ENCODE data around the gene IMMP2L. TPM values are rescaled to one million over a fixed set of nuclear protein-coding genes. Genes with fewer than 3 reads are reported as not detected.

Gene IMMP2L
- total RNA-seq, 1 donor from 2014 or later, result 20.0 TPM

DNA sequence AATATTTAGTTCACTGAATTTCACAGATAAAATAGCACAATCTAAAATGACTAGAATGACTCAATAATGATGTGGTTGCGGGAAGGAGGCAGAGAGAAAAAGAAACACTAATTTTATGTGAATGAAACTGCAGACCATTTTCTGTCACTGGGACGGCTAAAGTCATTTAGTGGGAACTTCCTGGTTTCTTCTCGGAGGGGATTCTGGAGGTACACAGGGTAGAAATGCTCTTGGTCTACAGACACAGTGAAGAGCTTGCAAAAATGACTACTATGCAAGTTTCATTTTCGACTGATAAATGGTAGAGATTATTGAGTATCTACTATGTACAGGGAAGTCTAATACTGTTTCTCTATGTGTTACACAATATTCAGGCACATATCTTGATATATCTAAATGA, 534.9 kb downstream of the IMMP2L start:
- Mint-ChIP-seq H3K27ac (peak overlapping the region; percentile 82), H3K27me3 (ENCODE audit: low read depth) (no peaks in the 10 kb centered on the region), H3K4me1 (ENCODE audit: low read depth) (peaks cover 68% of the 10 kb centered on the region), H3K9me3 (no peaks in the 10 kb centered on the region), H3K4me3 (ENCODE audit: low read depth) (peak overlapping the region; percentile 62), H3K36me3 (ENCODE audit: low read depth) (peaks cover 13% of the 10 kb centered on the region)
- intact Hi-C loops (cut with micrococcal nuclease), result loop anchor here (1.0 to 10.0 kb wide), 5 partner anchors 56 to 535 kb away; partner anchors contain the start of gene IMMP2L
- no peak for DNase-seq (ENCODE audit: low spot score)

- Mint-ChIP-seq H3K27ac (peak overlapping the region; percentile 82), H3K4me3 (ENCODE audit: low read depth) (peak overlapping the region; percentile 6), H3K9me3 (peaks cover 3% of the 10 kb centered on the region), H3K36me3 (ENCODE audit: low read depth) (peaks cover 19% of the 10 kb centered on the region), H3K27me3 (ENCODE audit: low read depth) (no peaks in the 10 kb centered on the region), H3K4me1 (ENCODE audit: low read depth) (peaks cover 74% of the 10 kb centered on the region)
- no peak for DNase-seq (ENCODE audit: low spot score)
- intact Hi-C loops (cut with micrococcal nuclease), result loop anchor here (1.0 to 10.0 kb wide), 5 partner anchors 56 to 535 kb away; partner anchors contain the start of gene IMMP2L
Observed at GRCh38 chr7:111026806-111027205, 535.5 kb downstream of the IMMP2L start.

GRCh38 chr7:111026343-111026742, 535.9 kb downstream of the IMMP2L start:
- H3K4me1 Mint-ChIP-seq (ENCODE audit: low read depth), result peaks cover 75% of the 10 kb centered on the region
- H3K27ac Mint-ChIP-seq, result peak overlapping the region; percentile 82
- H3K9me3 Mint-ChIP-seq, result peaks cover 6% of the 10 kb centered on the region
- no peaks in the 10 kb centered on the region for H3K27me3 Mint-ChIP-seq (ENCODE audit: low read depth)
- no peak overlapping the region for H3K4me3 Mint-ChIP-seq (ENCODE audit: low read depth)
- peaks cover 22% of the 10 kb centered on the region for H3K36me3 Mint-ChIP-seq (ENCODE audit: low read depth)
- intact Hi-C loops (cut with micrococcal nuclease), result loop anchor here (5.0 to 10.0 kb wide), 3 partner anchors 119 to 252 kb away; no protein-coding TSS in a partner anchor
- no peak for DNase-seq (ENCODE audit: low spot score)

GRCh38 chr7:111025006-111025405, 537.3 kb downstream of the IMMP2L start:
- Mint-ChIP-seq H3K27me3 (ENCODE audit: low read depth) (no peaks in the 10 kb centered on the region), H3K4me3 (ENCODE audit: low read depth) (peak overlapping the region; percentile 49), H3K36me3 (ENCODE audit: low read depth) (peaks cover 31% of the 10 kb centered on the region), H3K9me3 (peaks cover 9% of the 10 kb centered on the region), H3K4me1 (ENCODE audit: low read depth) (peaks cover 78% of the 10 kb centered on the region), H3K27ac (peak overlapping the region; percentile 85)
- intact Hi-C loops (cut with micrococcal nuclease), result loop anchor here (1.0 to 10.0 kb wide), 4 partner anchors 12 to 250 kb away; no protein-coding TSS in a partner anchor
- peak; percentile 60 for DNase-seq (ENCODE audit: low spot score)

DNA sequence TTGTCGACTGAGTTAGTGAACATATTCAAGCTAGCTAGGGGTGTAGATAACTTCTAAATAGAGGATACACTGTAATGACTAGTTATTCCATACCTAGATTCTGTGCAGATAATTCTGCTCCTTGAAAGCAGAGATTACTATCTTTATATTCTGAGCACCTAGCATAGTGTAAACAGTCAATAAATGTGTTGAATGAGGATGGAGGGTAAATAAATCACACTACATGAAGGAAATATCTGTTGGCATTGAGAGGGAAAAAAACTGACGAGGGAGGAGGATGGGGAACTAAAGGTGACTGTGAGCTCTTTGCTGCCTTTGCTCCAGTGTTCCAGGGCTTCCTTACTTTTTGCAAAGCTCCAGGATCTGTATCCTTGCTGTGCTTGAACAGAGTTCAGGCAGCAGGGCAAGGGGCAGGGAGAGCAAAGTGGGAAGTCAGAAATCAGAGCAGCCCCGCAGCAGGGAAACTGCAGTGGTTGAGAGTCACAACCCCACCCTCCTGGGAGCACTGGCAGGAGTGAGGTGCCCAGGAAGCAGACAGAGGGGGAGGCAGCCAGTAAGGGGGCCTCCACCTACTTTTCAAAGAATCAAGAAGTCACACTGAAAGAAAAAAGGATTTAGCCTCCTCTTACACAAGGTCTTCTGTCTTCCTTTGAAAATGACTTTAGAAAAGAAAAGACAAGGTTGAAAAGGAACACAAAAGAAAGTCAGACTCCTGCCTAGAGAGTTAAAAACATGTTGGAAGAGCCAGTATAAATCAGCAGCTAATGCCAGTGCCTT, 543.1 kb downstream of the IMMP2L start:
- Mint-ChIP-seq H3K4me1 (ENCODE audit: low read depth) (peaks cover 70% of the 10 kb centered on the region), H3K36me3 (ENCODE audit: low read depth) (peaks cover 25% of the 10 kb centered on the region), H3K4me3 (ENCODE audit: low read depth) (no peak overlapping the region), H3K27ac (peak overlapping the region; percentile 17), H3K9me3 (peaks cover 9% of the 10 kb centered on the region), H3K27me3 (ENCODE audit: low read depth) (no peaks in the 10 kb centered on the region)
- DNase-seq (ENCODE audit: low spot score), result no peak
- intact Hi-C loops (cut with micrococcal nuclease), result no loop called here

GRCh38 chr7:111018447-111018846, 543.8 kb downstream of the IMMP2L start:
- Mint-ChIP-seq H3K27ac (no peak overlapping the region), H3K36me3 (ENCODE audit: low read depth) (peaks cover 25% of the 10 kb centered on the region), H3K9me3 (peaks cover 9% of the 10 kb centered on the region), H3K4me3 (ENCODE audit: low read depth) (no peak overlapping the region), H3K27me3 (ENCODE audit: low read depth) (no peaks in the 10 kb centered on the region), H3K4me1 (ENCODE audit: low read depth) (peaks cover 67% of the 10 kb centered on the region)
- intact Hi-C loops (cut with micrococcal nuclease), result no loop called here
- DNase-seq (ENCODE audit: low spot score), result no peak

- H3K9me3 Mint-ChIP-seq, result no peaks in the 10 kb centered on the region
- intact Hi-C loops (cut with micrococcal nuclease), result loop anchor here (5.0 kb wide), 1 partner anchor 107 kb away; no protein-coding TSS in a partner anchor
- H3K36me3 Mint-ChIP-seq (ENCODE audit: low read depth), result peaks cover 3% of the 10 kb centered on the region
- DNase-seq (ENCODE audit: low spot score), result no peak
- peak overlapping the region; percentile 77 for H3K27ac Mint-ChIP-seq
- H3K27me3 Mint-ChIP-seq (ENCODE audit: low read depth), result no peaks in the 10 kb centered on the region
- no peak overlapping the region for H3K4me3 Mint-ChIP-seq (ENCODE audit: low read depth)
- peaks cover 69% of the 10 kb centered on the region for H3K4me1 Mint-ChIP-seq (ENCODE audit: low read depth)
Observed at GRCh38 chr7:111014079-111014478, 548.2 kb downstream of the IMMP2L start.

DNA sequence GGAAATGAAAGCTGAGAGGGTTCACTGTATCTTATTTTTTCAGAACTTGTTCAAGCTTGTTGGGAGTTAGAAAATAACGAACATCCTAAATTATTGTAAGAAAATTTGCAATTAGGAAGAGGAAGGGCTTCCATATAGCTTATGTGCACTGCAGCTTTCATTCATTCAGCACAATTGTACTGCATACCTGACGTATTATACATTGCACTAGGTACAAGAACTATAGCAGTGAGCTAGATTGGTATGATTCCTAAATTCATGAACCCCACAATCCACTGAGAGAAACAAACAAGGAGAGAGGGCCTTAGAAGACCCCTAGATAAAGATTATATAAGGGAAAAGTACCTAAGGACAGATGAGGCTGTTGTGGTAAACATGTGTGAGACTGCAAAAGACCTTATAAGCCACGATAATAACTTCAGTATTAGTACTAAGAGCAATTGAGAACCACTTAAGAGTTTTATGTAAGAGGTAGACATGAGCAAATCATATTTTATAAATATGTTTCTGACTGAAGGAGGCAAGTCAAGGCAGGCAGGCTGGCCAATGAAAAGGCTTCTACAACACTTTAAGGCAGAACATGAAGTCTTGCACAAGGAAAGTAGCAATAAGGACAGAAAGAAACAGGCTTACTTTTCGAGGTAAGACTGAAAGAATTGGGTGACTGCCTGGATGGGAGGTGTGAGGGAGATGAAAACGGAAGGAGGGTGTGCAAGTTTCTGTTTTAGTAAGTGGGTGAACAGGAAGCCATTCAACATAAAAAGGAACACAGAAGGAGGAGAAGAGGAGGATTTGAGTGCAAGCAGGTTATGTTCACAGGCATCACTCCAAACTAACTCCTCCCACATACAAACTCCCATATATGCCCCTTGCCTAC, 549.3 kb downstream of the IMMP2L start:
- Mint-ChIP-seq H3K27ac (peak overlapping the region; percentile 82), H3K4me3 (ENCODE audit: low read depth) (peak overlapping the region; percentile 52), H3K9me3 (no peaks in the 10 kb centered on the region), H3K36me3 (ENCODE audit: low read depth) (peaks cover 3% of the 10 kb centered on the region), H3K4me1 (ENCODE audit: low read depth) (peaks cover 65% of the 10 kb centered on the region), H3K27me3 (ENCODE audit: low read depth) (no peaks in the 10 kb centered on the region)
- intact Hi-C loops (cut with micrococcal nuclease), result loop anchor here (1.0 to 5.0 kb wide), 5 partner anchors 9 to 106 kb away; no protein-coding TSS in a partner anchor
- peak; percentile 57 for DNase-seq (ENCODE audit: low spot score)

GRCh38 chr7:111012149-111012548, 550.1 kb downstream of the IMMP2L start:
- H3K27ac Mint-ChIP-seq, result peak overlapping the region; percentile 93
- intact Hi-C loops (cut with micrococcal nuclease), result loop anchor here (2.0 to 5.0 kb wide), 2 partner anchors 71 to 105 kb away; no protein-coding TSS in a partner anchor
- peaks cover 56% of the 10 kb centered on the region for H3K4me1 Mint-ChIP-seq (ENCODE audit: low read depth)
- DNase-seq (ENCODE audit: low spot score), result no peak
- no peaks in the 10 kb centered on the region for H3K36me3 Mint-ChIP-seq (ENCODE audit: low read depth)
- no peaks in the 10 kb centered on the region for H3K9me3 Mint-ChIP-seq
- H3K27me3 Mint-ChIP-seq (ENCODE audit: low read depth), result no peaks in the 10 kb centered on the region
- peak overlapping the region; percentile 80 for H3K4me3 Mint-ChIP-seq (ENCODE audit: low read depth)

DNA sequence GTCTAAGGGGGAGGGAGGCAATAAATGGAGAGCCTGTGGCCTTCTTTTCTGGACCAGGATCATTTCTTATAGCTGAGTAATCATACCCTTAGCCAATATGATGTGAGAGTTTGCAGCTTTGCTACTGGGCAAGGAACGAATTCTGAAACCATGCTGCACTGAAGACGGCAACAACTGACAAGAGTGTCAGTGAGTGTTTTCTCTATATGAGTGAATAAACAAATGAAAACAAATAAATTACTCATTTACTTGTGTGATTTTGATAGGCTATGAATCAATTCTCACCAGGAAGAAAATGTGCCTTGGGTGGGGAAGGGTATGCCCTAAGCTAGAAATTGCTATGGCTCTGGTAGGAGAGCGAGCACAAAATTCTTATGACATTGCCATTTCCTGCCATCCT, 550.8 kb downstream of the IMMP2L start:
- Mint-ChIP-seq H3K36me3 (ENCODE audit: low read depth) (no peaks in the 10 kb centered on the region), H3K4me1 (ENCODE audit: low read depth) (peaks cover 54% of the 10 kb centered on the region), H3K27ac (peak overlapping the region; percentile 93), H3K9me3 (no peaks in the 10 kb centered on the region), H3K27me3 (ENCODE audit: low read depth) (no peaks in the 10 kb centered on the region), H3K4me3 (ENCODE audit: low read depth) (peak overlapping the region; percentile 80)
- no peak for DNase-seq (ENCODE audit: low spot score)
- intact Hi-C loops (cut with micrococcal nuclease), result loop anchor here (5.0 kb wide), 1 partner anchor 104 kb away; no protein-coding TSS in a partner anchor

GRCh38 chr7:111010798-111011197, 551.5 kb downstream of the IMMP2L start:
- Mint-ChIP-seq H3K27me3 (ENCODE audit: low read depth) (no peaks in the 10 kb centered on the region), H3K9me3 (no peaks in the 10 kb centered on the region), H3K36me3 (ENCODE audit: low read depth) (no peaks in the 10 kb centered on the region), H3K4me1 (ENCODE audit: low read depth) (peaks cover 51% of the 10 kb centered on the region), H3K27ac (peak overlapping the region; percentile 93), H3K4me3 (ENCODE audit: low read depth) (peak overlapping the region; percentile 80)
- no peak for DNase-seq (ENCODE audit: low spot score)
- intact Hi-C loops (cut with micrococcal nuclease), result loop anchor here (5.0 kb wide), 1 partner anchor 103 kb away; no protein-coding TSS in a partner anchor

GRCh38 chr7:111009526-111010040, 552.7 kb downstream of the IMMP2L start:
- H3K27ac Mint-ChIP-seq, result peak overlapping the region; percentile 17
- peaks cover 41% of the 10 kb centered on the region for H3K4me1 Mint-ChIP-seq (ENCODE audit: low read depth)

More at GRCh38 chr7:111009526-111010040, 552.7 kb downstream of the IMMP2L start:
- Mint-ChIP-seq H3K4me3 (ENCODE audit: low read depth) (no peak overlapping the region), H3K9me3 (no peaks in the 10 kb centered on the region), H3K36me3 (ENCODE audit: low read depth) (no peaks in the 10 kb centered on the region), H3K27me3 (ENCODE audit: low read depth) (no peaks in the 10 kb centered on the region)
- DNase-seq (ENCODE audit: low spot score), result no peak
- intact Hi-C loops (cut with micrococcal nuclease), result loop anchor here (5.0 kb wide), 1 partner anchor 102 kb away; no protein-coding TSS in a partner anchor

Measured in activated T-helper 2 cell treated with anti-CD3 and anti-CD28 coated beads, Interferon-gamma antibody, Interleukin-2, Interleukin-4, amounts not matched to agents 10 μg/mL and 5 μg/mL and 100 μg/mL, durations not matched to agents 14 hours and 24 hours and 36 hours (primary cell).